Measurements from ENCODE around the gene TNFSF13.

Gene TNFSF13

DNA sequence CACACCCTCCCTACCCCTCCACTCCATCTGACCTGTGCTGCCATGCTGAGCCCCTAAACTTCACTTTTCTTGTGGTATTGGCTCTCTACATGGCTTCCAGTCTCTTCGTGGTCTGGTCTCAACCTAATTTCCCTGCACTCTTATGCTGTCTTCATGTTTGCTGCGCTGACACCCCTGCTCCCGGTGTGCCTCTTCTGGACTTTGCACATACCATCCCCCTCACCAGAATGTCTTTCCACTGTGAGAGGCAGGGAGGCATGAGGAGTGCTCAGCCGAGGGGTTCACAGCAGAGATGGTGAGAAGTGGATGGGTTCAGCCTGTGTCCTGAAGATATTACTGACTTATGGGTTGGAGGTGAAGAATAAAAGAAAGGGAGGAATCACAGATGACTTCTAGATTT lies 7.2 kb upstream of the TNFSF13 start:
- DNase-seq (ENCODE audit: low read depth in 2 of 3, low spot score in 1 of 3) = no peak

DNA sequence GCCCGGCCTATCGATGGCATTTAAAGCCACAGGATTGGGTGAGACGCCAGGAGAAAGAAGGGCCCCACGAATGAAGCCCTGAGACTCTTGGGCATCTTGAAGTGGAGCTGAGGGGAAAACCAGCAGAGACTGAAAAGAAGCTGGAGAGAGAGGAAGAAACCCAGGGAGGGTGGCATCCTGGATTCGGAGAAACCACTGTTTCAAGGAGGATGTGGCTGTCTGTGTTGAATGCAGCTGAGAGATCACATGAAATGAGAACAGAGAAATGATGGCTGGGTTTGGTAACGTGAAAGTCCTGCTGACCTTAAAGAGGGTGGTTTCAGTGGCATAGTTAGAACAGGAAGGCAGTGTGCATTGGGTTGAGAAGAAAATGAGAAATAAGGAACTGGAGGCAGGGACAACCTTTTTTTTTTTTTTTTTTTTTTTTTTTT lies 5.9 kb upstream of the TNFSF13 start:
- DNase-seq (ENCODE audit: low read depth in 2 of 3, low spot score in 1 of 3) = no peak

DNA sequence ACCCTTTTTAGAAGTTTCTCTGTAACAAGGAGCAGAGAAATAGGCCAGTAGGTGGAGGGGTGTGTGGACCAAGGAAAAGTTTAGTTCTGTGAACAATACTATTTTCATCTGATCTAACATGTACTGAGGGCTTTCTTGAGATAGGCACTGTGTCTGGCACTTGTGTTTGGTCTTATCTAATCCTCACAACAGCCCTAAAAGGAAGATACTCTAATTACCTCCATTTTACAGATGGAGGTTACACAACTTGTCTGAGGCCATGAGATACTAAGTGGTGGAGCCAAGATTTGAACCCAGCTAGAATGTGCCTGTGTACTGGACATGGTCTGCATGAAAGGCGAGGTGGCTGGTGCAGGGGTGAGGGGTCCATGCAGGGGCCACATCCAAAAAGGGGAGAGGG lies 5.2 kb upstream of the TNFSF13 start:
- no peak for DNase-seq (ENCODE audit: low read depth in 2 of 3, low spot score in 1 of 3)

DNA sequence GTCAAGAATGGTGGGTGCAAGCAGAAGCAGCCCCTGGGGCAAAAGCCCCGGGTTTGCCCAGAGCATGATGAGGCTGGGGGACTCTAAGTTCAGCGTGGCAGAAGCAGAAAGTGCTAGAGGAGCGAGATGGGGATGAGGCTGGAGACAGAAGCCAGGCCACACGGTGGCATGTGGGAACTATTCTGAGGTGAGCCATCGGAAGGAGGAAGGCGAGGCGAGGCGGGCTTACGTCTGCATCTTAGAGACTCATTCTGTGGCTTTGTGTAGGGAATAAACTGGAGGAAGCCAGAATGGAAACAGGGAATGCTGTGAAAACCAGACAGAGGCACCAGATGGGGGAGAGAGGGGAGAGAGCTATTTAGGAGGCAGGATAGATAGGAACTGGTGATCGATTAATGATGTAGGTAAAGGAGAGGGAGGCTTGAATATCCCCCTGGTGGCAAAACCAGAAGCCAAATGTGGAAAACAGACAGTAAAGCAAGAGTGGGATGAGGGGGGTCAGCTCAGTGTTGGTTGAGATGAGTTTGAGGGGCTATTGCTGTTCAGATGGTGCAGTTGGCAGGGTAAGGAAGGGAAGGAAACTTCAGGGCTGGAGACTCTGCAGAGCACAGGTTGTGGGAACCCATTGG lies 3.1 kb upstream of the TNFSF13 start:
- no peak for DNase-seq (ENCODE audit: low read depth in 2 of 3, low spot score in 1 of 3)

DNA sequence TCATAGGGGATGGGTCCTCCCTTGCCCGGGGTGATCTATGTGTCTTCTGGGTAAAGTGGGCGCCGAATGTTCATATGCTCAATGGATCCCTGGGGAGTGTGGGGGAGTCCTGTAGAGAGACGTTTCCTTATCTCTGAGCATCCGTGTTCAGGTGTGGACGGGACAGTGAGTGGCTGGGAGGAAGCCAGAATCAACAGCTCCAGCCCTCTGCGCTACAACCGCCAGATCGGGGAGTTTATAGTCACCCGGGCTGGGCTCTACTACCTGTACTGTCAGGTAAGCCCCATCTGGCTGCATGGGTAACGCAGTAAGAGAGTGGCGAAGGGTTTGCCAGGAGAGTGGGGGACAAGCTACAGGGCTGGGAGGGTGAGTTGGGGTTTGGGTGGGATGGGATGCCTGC lies 1.9 kb upstream of the TNFSF13 start:
- DNase-seq (ENCODE audit: low read depth in 2 of 3, low spot score in 1 of 3) = no peak

DNA sequence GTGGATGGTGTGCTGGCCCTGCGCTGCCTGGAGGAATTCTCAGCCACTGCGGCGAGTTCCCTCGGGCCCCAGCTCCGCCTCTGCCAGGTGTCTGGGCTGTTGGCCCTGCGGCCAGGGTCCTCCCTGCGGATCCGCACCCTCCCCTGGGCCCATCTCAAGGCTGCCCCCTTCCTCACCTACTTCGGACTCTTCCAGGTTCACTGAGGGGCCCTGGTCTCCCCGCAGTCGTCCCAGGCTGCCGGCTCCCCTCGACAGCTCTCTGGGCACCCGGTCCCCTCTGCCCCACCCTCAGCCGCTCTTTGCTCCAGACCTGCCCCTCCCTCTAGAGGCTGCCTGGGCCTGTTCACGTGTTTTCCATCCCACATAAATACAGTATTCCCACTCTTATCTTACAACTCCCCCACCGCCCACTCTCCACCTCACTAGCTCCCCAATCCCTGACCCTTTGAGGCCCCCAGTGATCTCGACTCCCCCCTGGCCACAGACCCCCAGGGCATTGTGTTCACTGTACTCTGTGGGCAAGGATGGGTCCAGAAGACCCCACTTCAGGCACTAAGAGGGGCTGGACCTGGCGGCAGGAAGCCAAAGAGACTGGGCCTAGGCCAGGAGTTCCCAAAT lies 1.3 kb upstream of the TNFSF13 start:
- DNase-seq (ENCODE audit: low read depth in 2 of 3, low spot score in 1 of 3) = no peak

DNA sequence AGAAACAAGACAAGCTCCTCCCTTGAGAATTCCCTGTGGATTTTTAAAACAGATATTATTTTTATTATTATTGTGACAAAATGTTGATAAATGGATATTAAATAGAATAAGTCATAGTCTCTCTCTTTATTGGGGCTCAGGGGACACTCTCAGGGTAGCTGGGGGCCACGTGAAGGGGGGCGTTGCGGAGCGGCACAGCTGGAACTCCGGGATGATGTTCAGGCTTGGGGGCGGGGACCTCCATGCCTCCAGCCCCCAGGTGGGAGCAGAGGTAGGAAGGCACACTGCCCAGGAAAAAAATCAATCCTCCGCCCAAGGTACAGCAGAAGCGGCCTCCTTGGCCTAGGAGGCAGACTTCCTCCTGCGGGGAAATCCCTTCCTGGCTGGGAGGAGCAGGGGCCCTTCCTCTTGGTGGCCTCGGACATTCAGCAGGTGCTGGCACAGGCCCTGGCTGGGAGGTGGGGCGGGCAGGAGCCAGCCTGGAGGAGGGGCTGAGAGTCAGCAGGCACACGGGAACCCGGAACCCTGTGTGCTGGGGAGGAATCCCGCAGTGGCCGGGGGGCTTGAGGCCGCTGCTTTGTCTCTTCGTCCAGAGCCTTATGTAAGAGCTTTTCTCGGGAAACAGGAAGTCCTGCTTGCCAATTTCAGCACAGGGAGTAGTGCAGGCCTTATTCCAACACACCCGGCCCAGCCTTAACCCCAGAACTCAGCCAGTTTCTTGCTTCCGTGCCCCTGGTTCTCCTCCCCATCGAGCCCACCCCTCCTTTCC lies 591 bp upstream of the TNFSF13 start:
- DNase-seq (ENCODE audit: low read depth in 2 of 3, low spot score in 1 of 3) = no peak

DNA sequence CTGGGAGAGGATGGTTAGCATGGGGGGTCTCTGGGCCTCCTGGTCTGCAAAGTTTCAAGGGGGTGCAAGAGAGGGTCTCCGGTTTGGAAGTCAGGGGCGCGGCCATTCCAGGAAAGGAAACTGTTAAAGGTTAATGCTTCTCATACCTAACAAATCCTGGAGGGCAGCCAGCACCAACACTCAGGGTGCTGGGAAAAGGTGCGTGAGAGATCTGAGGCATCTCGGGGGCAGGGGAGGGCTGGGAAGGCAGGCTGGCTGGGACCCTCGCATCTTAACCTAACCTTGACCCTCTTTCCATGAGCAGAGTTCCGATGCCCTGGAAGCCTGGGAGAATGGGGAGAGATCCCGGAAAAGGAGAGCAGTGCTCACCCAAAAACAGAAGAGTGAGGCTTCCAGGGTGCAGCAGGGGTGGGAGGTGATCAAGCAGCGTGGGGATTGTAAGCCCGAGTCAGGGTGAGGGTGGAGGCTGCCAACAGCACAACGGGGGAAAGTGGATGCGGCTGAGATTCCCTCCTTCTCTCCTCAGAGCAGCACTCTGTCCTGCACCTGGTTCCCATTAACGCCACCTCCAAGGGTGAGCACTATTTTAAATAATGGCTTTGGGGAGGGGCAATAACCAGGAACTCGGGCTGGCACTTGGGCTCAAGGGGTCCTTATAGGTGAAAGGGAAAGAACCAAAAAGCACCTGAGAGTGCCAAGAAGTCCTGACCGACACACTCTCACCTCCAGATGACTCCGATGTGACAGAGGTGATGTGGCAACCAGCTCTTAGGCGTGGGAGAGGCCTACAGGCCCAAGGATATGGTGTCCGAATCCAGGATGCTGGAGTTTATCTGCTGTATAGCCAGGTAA lies 996 bp downstream of the TNFSF13 start:
- DNase-seq (ENCODE audit: low read depth in 2 of 3, low spot score in 1 of 3) = no peak

DNA sequence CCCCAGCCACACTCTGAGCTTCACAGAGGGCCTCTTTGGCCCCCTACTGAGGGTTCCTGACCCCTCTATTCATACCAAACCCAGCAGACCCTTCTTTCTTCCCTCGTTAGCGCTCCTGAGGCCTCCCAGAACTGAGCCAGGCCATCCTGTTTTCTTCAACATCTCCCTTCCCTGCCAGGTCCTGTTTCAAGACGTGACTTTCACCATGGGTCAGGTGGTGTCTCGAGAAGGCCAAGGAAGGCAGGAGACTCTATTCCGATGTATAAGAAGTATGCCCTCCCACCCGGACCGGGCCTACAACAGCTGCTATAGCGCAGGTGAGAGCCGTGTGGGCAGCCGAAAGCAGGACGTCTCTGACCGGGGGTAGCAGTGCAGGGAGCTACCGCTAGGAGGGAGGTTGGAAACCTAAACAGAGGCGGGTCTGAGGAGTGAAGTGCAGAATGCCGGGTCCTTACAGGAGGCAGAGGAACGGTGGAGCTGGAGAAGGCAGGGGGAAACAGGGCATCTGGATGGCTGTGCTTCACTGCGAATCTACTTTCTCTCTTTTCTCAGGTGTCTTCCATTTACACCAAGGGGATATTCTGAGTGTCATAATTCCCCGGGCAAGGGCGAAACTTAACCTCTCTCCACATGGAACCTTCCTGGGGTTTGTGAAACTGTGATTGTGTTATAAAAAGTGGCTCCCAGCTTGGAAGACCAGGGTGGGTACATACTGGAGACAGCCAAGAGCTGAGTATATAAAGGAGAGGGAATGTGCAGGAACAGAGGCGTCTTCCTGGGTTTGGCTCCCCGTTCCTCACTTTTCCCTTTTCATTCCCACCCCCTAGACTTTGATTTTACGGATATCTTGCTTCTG lies 1.9 kb downstream of the TNFSF13 start:
- no peak for DNase-seq (ENCODE audit: low read depth in 2 of 3, low spot score in 1 of 3)

DNA sequence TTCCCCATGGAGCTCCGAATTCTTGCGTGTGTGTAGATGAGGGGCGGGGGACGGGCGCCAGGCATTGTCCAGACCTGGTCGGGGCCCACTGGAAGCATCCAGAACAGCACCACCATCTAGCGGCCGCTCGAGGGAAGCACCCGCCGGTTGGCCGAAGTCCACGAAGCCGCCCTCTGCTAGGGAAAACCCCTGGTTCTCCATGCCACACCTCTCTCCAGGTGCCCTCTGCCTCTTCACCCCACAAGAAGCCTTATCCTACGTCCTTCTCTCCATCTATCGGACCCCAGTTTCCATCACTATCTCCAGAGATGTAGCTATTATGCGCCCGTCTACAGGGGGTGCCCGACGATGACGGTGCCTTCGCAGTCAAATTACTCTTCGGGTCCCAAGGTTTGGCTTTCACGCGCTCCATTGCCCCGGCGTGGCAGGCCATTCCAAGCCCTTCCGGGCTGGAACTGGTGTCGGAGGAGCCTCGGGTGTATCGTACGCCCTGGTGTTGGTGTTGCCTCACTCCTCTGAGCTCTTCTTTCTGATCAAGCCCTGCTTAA lies 2.6 kb downstream of the TNFSF13 start:
- DNase-seq (ENCODE audit: low read depth in 2 of 3, low spot score in 1 of 3) = peak; percentile 78 to 86 (median 82)

DNA sequence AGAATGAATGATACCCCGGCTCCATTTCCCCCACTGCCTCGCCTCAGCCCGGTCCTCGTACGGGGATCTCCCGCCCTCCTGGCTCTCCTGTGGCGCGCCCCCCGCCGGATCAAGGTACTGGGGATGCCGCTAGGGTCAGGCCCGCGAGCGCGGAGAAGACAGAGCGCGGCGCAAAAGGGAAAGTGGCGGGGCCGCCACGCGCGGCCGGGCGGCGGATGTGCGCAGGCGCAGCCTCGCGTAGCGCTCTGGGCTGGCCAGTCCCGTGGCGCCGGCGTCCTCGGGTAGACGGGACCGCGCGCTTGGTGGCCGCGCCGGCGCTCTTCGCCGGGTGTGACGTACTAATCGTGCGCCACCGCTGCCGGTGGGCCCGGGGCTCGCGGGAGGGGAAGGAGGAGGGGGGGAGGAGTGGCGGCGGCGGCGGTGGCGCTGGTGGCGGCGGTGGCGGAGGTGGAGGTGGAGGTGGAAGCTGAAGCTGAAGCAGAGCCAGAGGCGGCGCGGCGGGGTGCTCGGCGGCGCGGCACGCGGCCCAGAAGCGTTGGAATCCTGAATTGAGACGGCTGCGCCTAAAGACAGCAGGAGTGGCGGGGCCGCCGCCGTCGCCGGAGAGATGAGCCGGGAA lies 3.1 kb downstream of the TNFSF13 start, which contains the start of gene SENP3:
Gene SENP3, plus strand, starts transcription at position 331 of the 619 bp plus-strand sequence. CDS start 1,158 bp downstream, outside the sequence.
- peak; percentile 79 to 90 (median 82) for DNase-seq (ENCODE audit: low read depth in 2 of 3, low spot score in 1 of 3)

DNA sequence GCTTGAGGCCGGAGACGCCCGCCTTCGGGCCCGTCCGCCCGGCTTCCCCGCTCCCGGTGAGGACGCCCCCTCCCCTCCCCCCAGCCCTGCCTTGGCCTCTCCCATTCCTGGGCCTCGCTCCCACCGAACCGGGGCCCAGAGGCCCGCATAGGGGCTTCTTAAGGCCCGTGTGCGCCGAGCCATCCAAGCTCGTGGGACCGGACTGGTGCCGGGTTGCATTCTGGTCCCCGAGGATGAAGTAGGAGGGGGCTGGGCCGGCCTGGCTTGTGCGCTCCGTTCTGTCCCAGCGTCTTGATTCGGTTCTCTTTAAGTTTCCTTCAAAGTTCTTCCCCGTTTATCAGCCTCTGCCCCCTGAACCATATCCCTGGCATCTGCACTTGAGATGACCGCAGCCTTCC lies 3.7 kb downstream of the TNFSF13 start:
- no peak for DNase-seq (ENCODE audit: low read depth in 2 of 3, low spot score in 1 of 3)

DNA sequence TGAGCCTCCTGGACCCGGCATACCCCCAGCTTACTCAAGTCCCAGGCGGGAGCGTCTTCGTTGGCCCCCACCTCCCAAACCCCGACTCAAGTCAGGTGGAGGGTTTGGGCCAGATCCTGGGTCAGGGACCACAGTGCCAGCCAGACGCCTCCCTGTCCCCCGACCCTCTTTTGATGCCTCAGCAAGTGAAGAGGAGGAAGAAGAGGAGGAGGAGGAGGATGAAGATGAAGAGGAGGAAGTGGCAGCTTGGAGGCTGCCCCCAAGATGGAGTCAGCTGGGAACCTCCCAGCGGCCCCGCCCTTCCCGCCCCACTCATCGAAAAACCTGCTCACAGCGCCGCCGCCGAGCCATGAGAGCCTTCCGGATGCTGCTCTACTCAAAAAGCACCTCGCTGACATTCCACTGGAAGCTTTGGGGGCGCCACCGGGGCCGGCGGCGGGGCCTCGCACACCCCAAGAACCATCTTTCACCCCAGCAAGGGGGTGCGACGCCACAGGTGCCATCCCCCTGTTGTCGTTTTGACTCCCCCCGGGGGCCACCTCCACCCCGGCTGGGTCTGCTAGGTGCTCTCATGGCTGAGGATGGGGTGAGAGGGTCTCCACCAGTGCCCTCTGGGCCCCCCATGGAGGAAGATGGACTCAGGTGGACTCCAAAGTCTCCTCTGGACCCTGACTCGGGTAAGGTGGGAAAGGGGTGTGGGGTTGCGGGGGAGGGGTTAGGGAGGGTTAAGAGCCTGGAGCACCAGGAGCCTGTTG lies 4.7 kb downstream of the TNFSF13 start:
- DNase-seq (ENCODE audit: low read depth in 2 of 3, low spot score in 1 of 3) = no peak

DNA sequence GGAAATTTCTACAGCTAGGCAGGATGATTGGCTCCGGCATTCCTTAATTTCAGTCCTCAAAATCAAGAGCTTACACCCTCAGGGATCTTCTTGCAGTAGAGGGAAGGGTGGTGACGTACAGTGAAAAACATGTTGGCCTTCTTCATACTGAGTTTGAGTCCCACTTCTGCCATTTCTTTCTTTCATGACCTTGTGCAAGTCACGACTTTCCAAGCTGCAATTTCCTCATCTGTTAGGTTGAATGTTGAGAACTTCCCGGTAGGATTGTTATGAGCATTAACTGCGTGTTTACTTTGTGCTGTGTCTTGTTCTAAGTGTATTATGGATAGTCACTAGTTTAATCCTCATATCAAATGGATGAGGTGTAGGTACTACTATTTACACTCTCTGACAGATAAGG lies 11.0 kb downstream of the TNFSF13 start:
- DNase-seq (ENCODE audit: low read depth in 2 of 3, low spot score in 1 of 3) = no peak

DNA sequence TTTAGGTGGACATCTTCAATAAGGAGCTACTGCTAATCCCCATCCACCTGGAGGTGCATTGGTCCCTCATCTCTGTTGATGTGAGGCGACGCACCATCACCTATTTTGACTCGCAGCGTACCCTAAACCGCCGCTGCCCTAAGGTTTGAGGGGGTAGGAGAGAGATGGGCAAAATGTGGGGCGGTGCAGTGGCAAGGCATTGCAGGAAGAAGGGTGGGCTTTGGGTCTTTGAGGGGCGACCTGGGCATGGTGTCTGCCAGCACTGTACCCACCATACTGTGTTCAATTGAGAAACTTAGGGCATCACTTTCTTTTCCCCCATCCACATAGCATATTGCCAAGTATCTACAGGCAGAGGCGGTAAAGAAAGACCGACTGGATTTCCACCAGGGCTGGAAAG lies 11.8 kb downstream of the TNFSF13 start:
- no peak for DNase-seq (ENCODE audit: low read depth in 2 of 3, low spot score in 1 of 3)

DNA sequence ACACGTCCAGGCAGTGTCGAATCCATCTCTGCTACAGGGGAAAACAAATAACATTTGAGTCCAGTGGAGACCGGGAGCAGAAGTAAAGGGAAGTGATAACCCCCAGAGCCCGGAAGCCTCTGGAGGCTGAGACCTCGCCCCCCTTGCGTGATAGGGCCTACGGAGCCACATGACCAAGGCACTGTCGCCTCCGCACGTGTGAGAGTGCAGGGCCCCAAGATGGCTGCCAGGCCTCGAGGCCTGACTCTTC lies 13.7 kb downstream of the TNFSF13 start:
- DNase-seq (ENCODE audit: low read depth in 2 of 3, low spot score in 1 of 3) = no peak

DNA sequence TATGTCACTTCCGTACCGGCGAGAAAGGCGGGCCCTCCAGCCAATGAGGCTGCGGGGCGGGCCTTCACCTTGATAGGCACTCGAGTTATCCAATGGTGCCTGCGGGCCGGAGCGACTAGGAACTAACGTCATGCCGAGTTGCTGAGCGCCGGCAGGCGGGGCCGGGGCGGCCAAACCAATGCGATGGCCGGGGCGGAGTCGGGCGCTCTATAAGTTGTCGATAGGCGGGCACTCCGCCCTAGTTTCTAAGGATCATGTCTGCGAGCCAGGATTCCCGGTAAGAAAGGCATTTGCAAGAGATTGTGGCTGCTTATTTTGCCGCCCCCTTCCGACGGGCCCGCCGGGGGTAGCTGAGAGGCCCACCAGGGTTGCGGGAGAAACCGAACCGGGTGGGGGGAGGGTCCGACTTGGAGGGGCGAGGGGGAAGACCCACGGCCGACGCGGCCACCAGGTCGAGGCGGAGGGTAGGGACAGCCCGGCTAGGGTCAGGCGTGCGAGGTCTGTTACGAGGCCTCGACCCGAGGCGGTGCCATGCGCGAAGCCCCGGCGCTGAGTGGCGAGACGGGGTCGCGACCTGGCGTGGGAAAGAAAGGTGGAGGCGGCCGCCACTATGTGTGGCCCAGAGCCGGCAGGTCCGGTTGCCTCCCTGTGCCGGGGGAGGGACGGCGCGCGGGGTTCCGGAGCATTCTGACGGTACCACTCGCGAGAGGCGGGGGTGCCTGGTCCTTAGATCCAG lies 14.2 kb downstream of the TNFSF13 start:
- peak; percentile 99 to 100 (median 100) for DNase-seq (ENCODE audit: low read depth in 2 of 3, low spot score in 1 of 3)

DNA sequence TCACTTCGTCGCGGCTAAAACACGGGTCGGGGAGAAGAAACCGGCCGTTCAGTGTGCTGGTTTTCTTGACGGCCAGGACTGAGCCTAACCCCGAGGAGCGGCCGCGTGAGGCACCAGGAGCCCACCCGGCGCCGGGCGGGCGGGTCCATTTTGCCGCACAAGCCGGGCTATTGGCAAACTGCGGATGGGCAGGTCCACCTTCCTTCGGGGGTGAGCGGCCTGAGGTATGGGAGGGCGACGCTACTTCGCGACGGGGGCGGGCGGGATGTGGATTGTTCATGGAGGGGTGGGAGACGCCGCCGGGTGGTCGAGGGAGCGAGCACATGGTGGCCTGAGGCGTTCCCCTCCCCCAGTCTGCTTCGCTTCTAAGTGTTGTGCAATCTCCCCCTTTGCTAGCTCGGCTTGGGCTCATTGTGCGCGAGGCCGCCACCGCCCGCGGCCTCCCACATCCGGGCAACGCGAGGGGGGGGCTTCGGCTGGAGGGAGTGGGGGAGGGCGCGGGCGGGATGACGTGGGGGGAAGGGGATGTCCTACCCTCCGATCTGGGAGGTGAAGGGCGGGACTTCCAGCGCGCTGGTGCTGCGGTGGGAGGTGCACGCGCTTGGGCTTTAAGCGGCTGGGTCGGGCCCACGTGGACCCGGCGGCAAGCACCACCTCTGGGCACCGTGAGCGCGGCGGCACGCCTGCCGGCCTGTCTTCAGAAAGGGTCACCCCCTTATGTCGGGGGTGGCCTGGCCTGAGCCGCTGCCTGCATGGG lies 15.0 kb downstream of the TNFSF13 start:
- DNase-seq (ENCODE audit: low read depth in 2 of 3, low spot score in 1 of 3) = peak; percentile 83 to 85 (median 85)

Measured in stimulated activated CD4-positive, alpha-beta T cell treated with anti-CD3 and anti-CD28 coated beads, Interleukin-12 subunit alpha, Interleukin-12 subunit beta, amount 100 ng/mL, for 48 hours (primary cell).